Measurements from ENCODE around the gene MDP1. TPM values are rescaled to one million over a fixed set of nuclear protein-coding genes. Genes with fewer than 3 reads are reported as not detected.
A peak's percentile ranks its signal among the peaks of the same experiment; 100 is the strongest.

The MDP1 gene
- total and polyA plus RNA-seq, 2 donors from 2014 or later = 22.8 to 55.4 TPM

- H3K4me3 ChIP-seq (ENCODE audit: low read length in 3 of 3) = no peak overlapping the region
- FAIRE-seq = no peak
- intact Hi-C loops (cut with DNase I) = loop anchor here (10.0 kb wide), 1 partner anchor 49 kb away; the partner anchor contains the start of gene CIDEB
- H3K9me3 ChIP-seq (ENCODE audit: control insufficient read depth in 2 of 3, insufficient read depth in 1 of 3, low read length in 3 of 3) = no peaks in the 10 kb centered on the region
- H3K27me3 ChIP-seq (ENCODE audit: control insufficient read depth, insufficient read depth, low read length) = no peaks in the 10 kb centered on the region
- H3K36me3 ChIP-seq (ENCODE audit: control insufficient read depth in 2 of 3, insufficient read depth in 3 of 3, low read length in 3 of 3) = peaks cover 0 to 7% (median 2%) of the 10 kb centered on the region in 3 donors
- peaks cover 0 to 3% (median 0%) of the 10 kb centered on the region in 3 donors for H3K4me1 ChIP-seq (ENCODE audit: control insufficient read depth in 2 of 3, insufficient read depth in 2 of 3, low read depth in 1 of 3, low read length in 3 of 3)
- TF ChIP-seq CTCF (IDR thresholded peaks at IDR 0.05; ENCODE audit: borderline replicate concordance, extremely low read depth, insufficient read depth) = no peak
- no peak for DNase-seq
- no peak overlapping the region for H3K9ac ChIP-seq (ENCODE audit: low read length in 3 of 3)
- no peak overlapping the region for H3K27ac ChIP-seq (ENCODE audit: low read depth in 2 of 2, low read length in 2 of 2)
These were observed 40.3 kb upstream of the MDP1 start for GRCh38 chr14:24255931-24256711.

DNA sequence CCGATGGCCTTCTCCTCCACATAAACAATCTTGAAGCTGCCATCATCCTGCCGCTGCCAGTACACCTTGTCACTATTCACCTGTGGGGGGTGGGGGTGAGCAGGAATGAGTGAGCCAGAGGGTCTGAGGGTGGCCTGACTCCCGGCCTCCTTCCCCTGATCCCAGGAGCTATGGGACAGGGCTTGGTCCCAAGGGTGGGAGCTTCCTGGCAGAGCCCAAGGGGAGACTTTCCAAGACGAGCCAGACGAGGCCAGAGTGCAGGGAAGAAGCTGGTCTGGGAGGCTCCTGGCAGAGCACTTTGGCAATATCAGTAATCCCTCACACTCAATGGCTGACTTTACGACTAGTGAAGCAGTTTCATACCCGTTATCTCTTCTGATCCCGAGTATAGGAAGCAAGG, 39.6 kb upstream of the MDP1 start:
- no peak for DNase-seq
- peaks cover 0 to 3% (median 0%) of the 10 kb centered on the region in 3 donors for H3K4me1 ChIP-seq (ENCODE audit: control insufficient read depth in 2 of 3, insufficient read depth in 2 of 3, low read depth in 1 of 3, low read length in 3 of 3)
- no peak overlapping the region for H3K27ac ChIP-seq (ENCODE audit: low read depth in 2 of 2, low read length in 2 of 2)
- no peak for TF ChIP-seq CTCF (IDR thresholded peaks at IDR 0.05; ENCODE audit: borderline replicate concordance, extremely low read depth, insufficient read depth)
- intact Hi-C loops (cut with DNase I) = loop anchor here (10.0 kb wide), 1 partner anchor 49 kb away; the partner anchor contains the start of gene CIDEB
- no peak overlapping the region for H3K9ac ChIP-seq (ENCODE audit: low read length in 3 of 3)
- H3K36me3 ChIP-seq (ENCODE audit: control insufficient read depth in 2 of 3, insufficient read depth in 3 of 3, low read length in 3 of 3) = peaks cover 0 to 7% (median 2%) of the 10 kb centered on the region in 3 donors
- H3K9me3 ChIP-seq (ENCODE audit: control insufficient read depth in 2 of 3, insufficient read depth in 1 of 3, low read length in 3 of 3) = no peaks in the 10 kb centered on the region
- no peaks in the 10 kb centered on the region for H3K27me3 ChIP-seq (ENCODE audit: control insufficient read depth, insufficient read depth, low read length)
- no peak overlapping the region for H3K4me3 ChIP-seq (ENCODE audit: low read length in 3 of 3)
- no peak for FAIRE-seq

GRCh38 chr14:24254630-24255392, 38.9 kb upstream of the MDP1 start:
- Histone ChIP-seq H3K4me1 (ENCODE audit: control insufficient read depth in 2 of 3, insufficient read depth in 2 of 3, low read depth in 1 of 3, low read length in 3 of 3) (peaks cover 0 to 3% (median 0%) of the 10 kb centered on the region in 3 donors), H3K9ac (ENCODE audit: low read length in 3 of 3) (no peak overlapping the region), H3K4me3 (ENCODE audit: low read length in 3 of 3) (no peak overlapping the region), H3K27ac (ENCODE audit: low read depth in 2 of 2, low read length in 2 of 2) (no peak overlapping the region), H3K36me3 (ENCODE audit: control insufficient read depth in 2 of 3, insufficient read depth in 3 of 3, low read length in 3 of 3) (peaks cover 0 to 7% (median 2%) of the 10 kb centered on the region in 3 donors), H3K9me3 (ENCODE audit: control insufficient read depth in 2 of 3, insufficient read depth in 1 of 3, low read length in 3 of 3) (no peaks in the 10 kb centered on the region), H3K27me3 (ENCODE audit: control insufficient read depth, insufficient read depth, low read length) (no peaks in the 10 kb centered on the region)
- DNase-seq (peak in 1 of 5 donors; percentile 60), FAIRE-seq (no peak)
- no peak for TF ChIP-seq CTCF (IDR thresholded peaks at IDR 0.05; ENCODE audit: borderline replicate concordance, extremely low read depth, insufficient read depth)
- intact Hi-C loops (cut with DNase I) = loop anchor here (10.0 kb wide), 1 partner anchor 50 kb away; the partner anchor contains the start of gene CIDEB
